NCI-H2081 (cell line): ENCODE measurements around the gene TMEM9.

Experiments
- DNase-seq, 2 experiments: peaks; one replicate each; lab custom pipeline; 2025; lab: John Stamatoyannopoulos, UW

Gene TMEM9

DNA sequence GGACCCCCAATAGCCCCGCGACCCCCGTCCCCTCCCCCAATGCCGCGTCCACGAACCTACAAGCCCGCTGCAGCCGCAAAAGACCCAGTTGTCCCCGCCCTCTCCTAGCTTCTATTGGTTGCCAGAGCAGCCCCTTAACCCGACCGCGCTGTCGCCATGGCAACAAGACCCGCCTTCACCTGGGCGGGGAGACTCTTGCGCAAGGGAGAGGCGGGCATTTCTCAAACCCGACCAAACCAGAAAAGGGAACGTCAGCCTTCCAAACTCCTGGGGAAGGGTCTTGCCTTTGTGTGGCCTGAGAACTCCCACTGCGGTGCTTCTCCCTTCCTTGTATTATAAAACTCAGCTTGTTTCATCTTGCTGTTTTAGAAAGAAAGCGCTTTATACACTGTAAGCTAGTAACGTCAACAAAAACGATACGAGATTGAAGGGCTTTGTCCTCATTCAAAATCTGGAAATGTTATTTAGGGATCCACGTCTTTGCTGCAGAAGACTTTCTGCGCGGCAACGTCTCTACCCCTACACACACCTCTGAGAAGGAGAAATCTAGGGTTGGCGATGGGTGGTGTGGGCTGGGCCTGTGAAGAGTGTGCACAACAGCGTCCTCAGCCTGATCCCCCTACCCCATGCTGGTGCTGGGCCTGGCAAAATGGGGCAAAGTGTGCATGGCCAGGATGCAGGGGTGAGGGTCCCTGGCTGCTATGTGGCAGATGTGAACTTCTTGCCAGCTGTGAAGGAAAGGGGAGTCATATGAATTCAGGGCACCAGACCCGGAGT is at the start of gene TMEM9:
TSS of gene TMEM9 (minus strand) at position 86 of the 777 bp plus-strand sequence. CDS start 551 bp downstream, outside the sequence.
- DNase-seq: peak; percentile 98 to 99

DNA sequence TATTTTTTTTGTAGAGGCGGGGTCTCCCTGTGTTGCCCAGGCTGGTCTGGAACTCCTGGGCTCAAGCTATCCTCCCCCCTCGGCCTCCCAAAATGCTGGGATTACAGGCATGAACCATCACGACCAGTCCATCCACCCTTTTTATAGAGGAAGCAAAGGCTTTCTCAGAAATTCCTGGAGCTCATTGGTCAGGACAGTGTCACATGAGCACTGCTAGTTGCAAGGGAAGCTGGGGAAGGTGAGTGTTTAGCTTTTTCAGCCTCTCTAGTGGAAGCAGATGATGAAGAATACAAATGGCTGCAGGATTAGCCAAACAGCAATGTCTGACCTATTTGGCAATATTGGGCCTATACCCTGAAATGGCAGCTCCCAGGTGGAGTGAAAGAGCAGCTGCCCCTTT is 44.3 kb upstream of the TMEM9 start:
- DNase-seq: no peak

DNA sequence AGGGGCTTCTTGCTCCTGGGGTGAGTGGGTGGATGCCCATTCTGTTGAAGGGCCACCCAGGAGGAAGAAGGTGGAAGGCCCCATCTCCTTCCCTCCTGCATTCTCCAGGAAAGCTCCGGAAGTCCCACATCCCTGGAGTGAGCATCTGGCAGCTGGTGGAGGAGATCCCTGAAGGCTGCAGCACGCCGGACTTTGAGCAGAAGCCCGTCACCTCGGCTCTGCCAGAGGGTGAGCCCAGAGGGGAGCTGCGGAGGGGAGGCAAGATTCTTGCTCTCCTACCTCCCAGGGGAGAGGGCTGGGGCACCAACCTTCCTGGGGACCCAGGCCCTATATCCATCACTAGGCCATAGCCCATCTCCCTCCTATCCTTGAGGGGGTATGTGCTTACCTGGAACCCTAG is 39.8 kb upstream of the TMEM9 start:
- no peak for DNase-seq

DNA sequence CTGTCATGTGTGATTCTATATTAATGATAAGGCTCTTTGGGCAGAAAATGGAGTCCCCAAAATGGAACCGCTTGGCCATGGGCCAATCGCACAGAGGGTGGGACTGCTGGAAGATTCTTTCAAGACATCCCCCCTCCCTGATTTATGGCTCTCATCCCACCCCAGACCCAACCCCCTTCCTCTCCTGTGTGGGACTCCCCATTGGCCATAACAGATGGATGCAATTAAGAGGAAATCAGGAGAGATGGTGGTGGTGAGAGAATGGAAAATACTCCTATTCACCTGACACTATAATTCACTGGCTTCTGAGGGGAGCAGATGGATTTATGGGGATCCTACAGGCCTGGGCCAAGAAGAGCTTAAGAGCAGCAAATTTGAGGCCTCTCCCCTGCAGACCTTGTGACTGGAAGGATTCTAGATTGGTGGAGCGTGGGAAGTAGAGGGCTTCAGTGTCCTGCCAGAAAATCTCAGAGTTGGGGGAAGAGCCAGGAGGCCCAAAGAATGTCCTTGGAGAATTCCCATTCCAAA is 38.1 kb upstream of the TMEM9 start:
- no peak for DNase-seq

DNA sequence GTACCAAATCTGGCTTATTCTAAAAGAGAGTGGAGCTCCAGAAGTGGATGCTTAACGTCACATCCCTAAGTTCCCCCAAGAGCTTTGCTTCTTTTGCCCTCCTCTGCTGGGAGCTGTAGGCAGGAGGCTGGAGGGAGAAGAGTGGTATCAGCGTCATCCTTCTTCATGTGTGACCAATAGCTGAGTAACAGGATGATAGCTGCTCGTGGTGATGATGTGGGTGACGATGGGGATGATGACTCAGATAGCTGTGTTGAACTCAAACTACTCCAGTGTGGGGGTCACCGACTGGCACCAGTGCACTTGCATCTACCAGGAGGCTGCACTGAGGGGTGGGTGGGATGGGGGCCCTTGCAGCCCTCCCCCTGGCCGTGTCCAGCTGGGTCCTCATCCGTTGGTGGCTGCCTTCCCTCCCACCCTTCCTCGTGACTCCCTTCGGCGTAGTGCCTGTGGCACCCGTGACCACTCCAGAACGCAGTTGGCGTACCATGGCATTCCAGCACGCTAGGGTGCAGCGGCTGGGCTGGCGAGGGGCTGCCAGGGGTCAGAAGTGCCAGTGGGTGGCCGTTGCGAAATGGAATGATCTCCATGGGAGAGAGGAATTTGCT is 37.5 kb upstream of the TMEM9 start:
- no peak for DNase-seq

DNA sequence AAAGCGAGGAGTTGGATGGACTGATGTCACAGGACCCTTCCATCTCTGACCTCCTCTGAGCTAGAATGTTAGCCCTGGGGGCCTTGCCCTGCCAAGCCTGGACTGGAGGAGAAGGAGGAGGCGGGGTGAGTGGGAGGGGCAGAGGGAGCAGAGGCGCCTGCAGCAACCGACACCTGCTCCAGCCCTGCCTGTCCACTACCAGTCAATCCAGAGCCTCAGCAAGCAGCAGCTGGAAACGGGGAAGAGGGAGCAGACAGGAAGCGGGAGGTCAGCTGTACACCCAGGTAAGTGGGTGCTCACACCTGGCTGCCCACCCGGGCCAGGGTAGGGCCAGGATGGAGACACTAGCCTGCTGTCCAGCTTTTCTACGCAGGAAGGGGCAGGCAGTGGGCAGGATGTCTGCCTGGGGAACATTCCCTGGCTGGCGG is 36.4 kb upstream of the TMEM9 start, which contains the start of gene IGFN1:
TSS of gene IGFN1 (plus strand) at position 201 of the 428 bp plus-strand sequence. CDS start 2,470 bp downstream, outside the sequence.
- DNase-seq: no peak

DNA sequence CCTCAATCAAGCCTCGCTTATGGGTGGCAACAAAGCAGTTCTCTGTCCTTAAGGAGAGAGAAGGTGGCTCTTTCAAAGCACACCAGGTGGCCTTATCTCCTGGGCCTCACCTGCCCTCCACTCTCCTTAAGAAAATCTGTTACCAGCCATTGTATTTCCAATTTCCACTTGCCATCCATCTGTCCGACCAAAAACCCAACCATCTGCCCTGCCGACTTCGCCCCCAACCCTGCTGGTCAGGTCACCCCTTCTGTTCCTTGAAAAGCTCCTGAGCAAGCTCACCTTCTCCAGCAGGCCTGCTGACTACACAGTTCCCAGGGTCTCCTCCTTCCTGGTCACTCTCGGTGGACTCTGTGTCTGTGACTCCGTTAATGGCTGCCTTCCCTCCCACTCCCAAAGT is 35.7 kb upstream of the TMEM9 start:
- DNase-seq: no peak

DNA sequence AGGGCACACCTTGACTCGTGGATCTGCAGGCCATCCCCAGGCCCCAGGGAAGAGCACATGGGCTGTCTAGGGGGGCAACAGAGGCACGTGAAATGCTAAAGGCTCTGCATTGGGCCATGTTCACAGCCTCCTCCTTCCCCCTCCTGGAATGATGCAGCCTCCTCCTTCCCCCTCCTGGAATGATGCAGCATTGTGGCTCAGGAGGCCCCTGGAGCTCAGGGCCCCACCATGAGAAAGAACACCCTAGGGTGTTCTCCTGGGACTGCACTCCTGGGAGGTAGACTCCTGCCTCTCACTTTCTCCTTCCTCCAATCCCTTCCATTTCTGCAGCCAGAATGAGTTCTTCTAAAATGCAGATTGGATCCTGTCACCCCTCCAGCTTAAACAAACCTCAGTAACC is 34.8 kb upstream of the TMEM9 start:
- no peak for DNase-seq

DNA sequence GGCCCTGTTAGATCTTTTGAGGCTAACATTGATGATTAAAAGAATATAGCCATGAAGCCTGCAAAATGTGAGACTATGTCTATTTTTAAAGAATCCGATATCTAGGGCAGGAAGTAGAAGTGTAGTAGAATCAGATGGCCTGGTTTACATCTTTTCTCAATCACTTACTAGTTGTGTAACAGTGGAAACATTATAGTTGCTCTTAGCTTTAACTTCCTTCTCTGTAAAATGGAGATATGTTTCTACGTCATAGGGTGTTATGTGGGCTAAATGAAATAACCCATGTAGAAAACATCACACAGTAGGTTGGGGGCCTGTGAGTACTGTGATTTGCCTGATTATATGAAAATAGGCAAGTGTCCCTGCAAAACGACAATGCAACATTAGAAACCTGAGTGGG is 31.9 kb upstream of the TMEM9 start:
- DNase-seq: no peak

DNA sequence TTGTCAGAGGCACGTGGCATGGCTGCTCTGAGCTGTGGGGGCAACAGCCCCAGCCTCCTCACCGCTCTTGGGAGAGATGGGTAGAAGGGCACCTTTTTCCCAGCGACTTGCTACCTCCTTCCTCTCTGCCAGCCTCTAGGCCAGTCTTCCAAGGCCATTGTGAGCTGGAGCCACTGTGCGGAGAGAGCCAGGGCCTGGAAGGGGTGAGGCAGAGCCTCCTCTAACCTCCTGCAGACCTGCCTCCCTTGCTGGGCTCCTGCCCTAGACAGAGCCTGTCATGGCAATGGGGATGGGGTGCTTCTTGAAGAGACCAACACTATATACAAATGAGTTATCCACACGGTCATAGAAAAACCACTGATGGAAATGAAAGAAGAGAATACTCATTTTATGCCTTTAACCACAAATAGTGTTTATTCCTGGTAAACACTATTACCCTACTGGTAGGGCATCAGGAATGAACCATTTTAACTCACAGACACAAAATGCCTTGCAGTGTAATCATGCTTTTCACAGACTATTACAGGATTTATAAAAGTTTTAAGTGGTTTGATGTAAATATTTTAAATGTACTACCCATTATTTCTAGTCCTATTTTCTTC is 31.4 kb upstream of the TMEM9 start:
- no peak for DNase-seq

DNA sequence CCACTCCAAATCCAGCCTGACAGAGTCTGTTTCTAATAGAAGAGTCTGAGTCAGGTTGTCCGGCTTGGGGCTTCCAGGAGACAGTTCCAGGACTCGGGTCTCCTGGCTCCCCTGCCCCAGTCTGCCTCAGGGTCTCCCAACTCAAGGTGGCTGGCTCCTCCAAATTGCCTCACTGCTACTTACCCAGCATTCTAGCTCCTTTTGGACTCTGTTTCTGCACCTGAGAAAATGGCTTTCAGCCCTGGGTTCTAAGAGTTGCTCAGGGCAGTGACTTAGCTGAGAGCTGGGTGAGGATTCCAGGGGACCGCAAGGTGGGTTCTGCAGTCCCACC is 30.8 kb upstream of the TMEM9 start:
- DNase-seq: no peak

DNA sequence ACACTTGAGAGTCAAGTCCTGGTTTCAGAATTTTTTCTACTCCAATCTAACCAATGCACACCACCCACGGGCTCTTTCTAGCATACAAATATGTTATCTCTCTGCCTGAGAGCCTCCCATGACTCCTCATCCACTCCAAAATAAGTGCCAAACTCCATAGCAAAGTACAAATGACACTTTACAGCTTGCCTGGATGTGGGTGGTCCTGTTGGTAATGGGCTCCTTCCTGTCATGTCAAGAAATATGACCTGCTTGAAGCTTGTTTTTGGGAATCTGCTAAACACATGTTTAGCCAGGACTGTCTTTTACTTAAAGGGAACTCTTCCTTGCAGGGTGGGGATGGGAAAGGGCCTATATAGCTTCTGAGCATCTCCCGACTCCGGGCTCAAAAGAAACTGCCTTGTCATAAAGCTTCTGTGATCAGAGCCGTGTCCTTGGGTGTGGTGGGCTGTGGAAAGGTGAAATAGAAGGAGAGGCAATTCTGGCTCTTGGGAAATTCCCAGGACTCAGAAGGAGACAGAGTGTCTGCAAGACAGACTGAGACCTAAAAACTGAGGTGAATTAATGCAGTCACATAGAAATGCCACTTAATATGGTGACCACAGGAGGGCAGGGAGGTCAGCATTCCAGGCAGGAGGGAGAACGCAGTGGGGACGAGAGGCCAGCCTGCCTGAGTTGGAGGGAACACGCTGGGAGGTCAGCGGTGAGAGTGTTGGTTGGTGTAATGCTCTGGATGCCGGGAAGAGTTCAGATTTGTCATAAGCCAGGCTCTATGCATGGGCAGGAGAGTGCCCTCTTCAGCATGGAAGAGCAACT is 30.2 kb upstream of the TMEM9 start:
- DNase-seq: peak in 1 of 2 experiments; percentile 13

DNA sequence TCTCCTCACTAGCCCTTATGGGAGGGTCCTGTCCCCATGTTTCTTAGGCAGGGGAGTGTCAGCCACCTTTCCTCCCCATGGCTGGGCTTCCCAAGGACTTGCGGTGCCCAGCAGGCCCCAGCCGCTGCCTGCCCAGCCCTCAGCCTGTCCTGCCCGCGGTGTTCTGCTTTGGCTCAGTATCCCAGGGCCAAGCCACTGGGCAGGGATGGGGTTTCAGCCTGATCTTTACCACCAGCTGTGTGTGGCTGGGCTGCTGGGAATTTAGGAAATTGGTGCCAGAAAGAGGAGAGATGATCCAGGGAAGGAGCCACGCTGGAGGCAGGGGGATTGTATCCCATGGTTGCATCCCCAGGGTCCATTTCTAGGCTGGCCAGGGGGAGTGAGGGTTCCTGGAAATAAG is 29.5 kb upstream of the TMEM9 start:
- no peak for DNase-seq

DNA sequence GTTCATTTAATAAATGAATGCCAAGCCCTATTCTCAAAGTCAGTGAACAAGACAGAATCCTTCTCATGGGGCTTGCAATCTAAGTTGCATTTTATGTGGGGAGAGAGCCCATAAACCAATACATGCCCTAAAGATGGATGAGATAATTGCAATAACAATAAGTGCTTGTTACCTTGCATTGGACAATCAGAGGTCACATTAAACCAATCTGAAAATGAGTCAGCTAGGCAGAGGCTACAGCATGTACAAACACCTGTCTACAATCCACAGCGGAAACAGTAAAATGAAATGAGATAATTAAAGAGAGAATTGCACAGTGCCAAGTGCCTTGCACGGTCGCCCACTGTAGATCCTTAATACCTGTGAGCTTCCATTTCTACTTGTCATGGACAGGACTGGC is 28.9 kb upstream of the TMEM9 start:
- peak in 1 of 2 experiments; percentile 52 for DNase-seq

DNA sequence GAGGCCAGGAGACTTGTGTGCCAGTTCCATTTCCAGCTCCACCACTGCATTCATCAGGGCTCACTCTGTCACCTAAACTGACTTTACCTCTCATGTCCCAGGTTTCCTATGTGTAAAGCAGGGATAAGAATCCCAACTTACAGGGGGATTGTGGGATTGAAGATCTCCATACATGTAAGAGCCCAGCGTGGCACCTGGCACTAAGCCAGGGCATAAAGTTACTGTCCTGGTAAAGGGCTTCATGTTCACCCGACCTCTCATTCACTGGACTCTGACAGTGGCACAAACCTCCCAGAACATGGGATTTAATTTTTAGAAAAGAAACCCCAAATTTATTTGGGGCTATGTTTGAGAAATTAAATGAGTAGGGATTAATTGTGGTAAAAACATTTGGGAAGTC is 27.5 kb upstream of the TMEM9 start:
- no peak for DNase-seq

DNA sequence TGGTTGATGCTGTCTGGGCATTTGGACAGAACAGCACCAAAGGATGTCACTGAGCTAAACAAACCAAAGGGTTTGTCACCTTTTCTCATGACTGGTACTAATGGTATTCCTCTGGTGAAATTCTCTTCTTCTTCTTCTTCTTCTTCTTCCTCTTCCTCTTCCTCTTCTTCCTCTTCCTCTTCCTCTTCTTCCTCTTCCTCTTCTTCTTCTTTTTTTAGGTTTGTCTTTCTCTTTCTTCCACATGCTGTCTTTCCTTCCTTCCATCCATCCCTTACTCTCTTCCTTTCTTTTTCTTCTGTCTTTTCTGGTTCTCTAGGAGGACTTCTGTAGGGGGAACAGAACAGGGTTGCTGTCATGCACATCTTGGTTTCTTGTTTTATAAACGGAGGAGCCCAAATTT is 27.0 kb upstream of the TMEM9 start:
- DNase-seq: no peak

DNA sequence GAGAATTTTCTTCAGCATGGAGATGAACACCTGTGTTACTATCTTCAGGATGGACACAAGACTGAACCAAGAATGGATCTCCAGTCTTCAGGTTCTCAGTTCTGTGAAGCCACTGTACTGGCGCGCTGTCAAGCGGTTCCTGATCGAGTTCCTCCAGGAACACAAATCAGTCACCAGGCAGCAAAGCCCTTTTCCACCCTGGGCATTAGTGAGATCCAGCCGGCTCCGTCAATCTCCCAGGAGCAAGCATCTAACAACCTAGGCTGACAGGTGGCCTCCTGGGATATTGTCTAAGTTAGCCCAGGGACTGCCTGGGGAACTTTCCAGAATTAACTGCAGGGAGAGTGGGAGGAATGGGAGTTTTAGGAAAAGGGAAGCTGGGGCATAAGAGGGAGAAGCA is 26.6 kb upstream of the TMEM9 start:
- DNase-seq: no peak

DNA sequence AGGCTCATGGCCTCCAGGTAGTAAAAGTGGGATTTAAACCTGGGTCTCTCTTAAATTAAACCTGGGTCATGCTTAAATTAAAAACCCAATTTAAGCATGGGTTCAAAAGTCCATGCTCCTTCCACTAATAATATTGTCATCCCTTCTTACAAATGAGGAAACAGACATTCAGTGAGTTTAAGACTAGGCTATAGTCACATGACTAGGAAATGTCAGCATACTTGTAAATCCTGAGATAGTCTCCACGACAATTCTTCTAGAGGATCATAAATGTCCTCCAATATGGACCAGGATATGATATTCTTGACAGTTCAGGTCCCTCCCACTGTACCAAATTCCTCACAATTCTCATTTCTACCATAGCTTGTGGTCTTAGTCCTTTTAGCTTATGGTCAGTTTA is 25.9 kb upstream of the TMEM9 start:
- DNase-seq: no peak

DNA sequence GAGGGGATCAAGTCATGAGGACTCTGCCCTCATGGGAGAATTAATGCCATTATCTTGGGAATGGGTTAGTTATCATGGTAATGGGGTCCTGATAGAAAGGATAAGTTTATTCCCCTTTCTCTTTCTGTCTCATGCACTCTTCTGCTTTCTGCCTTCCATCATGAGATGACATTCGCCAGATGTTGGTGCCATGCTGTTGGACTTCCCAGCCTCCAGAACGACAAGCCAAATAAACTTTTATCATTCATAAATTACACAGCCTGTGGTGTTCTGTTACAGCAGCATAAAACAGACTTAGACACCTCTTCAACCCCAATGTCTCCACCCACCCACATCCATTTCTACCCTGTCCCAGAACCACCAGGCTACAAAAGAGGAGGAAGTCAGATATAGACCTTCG is 24.4 kb upstream of the TMEM9 start:
- DNase-seq: no peak

DNA sequence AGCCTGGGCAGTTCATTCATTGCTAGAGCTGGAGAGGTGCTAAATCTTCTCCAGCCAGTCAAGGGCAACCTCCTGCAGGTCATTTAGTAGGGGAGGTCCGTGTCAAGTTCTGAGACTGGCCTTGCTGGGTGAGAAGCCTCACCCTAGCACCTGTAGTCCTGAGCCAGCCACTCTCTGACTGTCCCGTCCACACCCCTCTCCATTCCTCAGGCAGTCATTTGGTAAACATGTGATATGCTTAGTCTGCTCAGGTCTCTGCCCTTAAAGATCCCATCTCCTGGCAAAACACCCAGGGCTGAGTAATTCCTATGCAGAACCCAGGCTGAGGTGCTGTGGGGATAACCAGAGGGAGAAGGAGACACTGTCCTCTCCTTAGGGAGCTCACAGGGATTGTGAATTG is 22.7 kb upstream of the TMEM9 start:
- no peak for DNase-seq

DNA sequence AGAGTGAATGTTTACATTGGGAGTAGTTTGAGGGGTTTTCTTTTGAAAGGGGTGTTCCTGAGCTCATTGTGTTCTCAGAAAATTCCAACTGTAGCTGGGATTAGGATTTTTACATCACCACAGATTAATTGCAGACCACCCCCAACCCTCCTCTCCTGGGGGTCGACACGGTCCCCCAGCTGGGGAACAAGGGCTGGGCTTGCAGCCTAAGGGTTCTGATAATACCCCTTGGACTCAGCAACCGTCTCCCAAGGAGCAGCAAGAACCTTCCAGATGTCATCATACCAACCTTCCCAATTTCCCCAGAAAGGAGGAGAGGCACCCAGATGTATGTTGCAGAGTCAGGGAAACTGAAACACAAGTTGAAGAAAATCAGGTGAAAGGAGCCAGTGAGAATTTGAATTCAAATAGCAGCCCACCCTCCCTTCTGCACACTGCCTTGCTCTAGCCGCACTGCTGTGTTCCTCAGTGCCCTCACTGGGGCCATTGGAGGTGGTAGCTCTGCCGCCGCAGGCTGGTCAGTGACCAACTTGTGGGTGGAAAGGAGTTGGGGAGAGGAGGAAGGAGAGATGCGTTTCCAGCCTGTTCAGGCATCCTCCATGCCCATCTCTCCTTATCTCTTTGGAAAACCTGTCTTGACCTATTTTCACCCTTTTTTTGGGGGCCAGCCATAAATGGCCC is 21.7 kb upstream of the TMEM9 start:
- DNase-seq: no peak

DNA sequence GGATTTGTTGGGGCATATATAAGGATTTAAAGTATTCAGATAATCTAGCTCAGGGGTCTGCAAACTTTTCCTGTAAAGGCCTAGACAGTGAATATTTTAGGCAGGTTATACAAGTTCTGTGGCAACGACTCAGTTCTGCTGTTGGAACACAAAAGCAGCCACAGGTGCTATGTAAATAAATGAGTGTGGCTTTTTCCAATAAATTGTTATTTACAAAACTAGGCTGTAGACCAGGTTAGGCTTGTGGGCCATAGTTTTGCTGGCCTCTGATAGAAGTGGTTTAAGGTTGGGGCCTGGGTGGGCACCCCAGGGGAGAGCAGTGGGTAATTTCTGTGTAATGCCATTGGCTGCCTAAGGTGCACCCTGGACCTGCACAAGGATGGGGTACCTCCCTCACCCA is 19.5 kb upstream of the TMEM9 start:
- DNase-seq: no peak
